ENCODE data around the gene CFAP61.
"Not testable (repeated sequence)": the region's sequence is repeated elsewhere in the genome, so short reads cannot be mapped to it uniquely, and the experiment has no call there.

The CFAP61 gene

GRCh38 chr20:20211274-20211987 is 159.1 kb downstream of the CFAP61 start:
- Histone ChIP-seq H3K36me3 (ENCODE audit: control insufficient read depth, insufficient read depth, low read length) (no peaks in the 10 kb centered on the region), H3K9me3 (ENCODE audit: control insufficient read depth, insufficient read depth, low read length) (no peaks in the 10 kb centered on the region), H3K4me1 (ENCODE audit: control insufficient read depth, insufficient read depth, low read length) (peaks cover 8% of the 10 kb centered on the region; the same call in 1 of the 2 replicates), H3K9ac (ENCODE audit: low read depth, low read length) (no peak overlapping the region), H3K4me3 (ENCODE audit: low read depth, low read length) (no peak overlapping the region), H3K27ac (ENCODE audit: low read depth, low read length) (no peak overlapping the region), H3K27me3 (ENCODE audit: control insufficient read depth, insufficient read depth, low read length) (no peaks in the 10 kb centered on the region)

- H3K36me3 ChIP-seq (ENCODE audit: control insufficient read depth, insufficient read depth, low read length) = no peaks in the 10 kb centered on the region
- H3K27me3 ChIP-seq (ENCODE audit: control insufficient read depth, insufficient read depth, low read length) = no peaks in the 10 kb centered on the region
- H3K27ac ChIP-seq (ENCODE audit: low read depth, low read length) = no peak overlapping the region
- H3K9ac ChIP-seq (ENCODE audit: low read depth, low read length) = no peak overlapping the region
- no peak overlapping the region for H3K4me3 ChIP-seq (ENCODE audit: low read depth, low read length)
- no peaks in the 10 kb centered on the region for H3K9me3 ChIP-seq (ENCODE audit: control insufficient read depth, insufficient read depth, low read length)
- peaks cover 11% of the 10 kb centered on the region for H3K4me1 ChIP-seq (ENCODE audit: control insufficient read depth, insufficient read depth, low read length)
Measured at GRCh38 chr20:20211988-20212518, 159.7 kb downstream of the CFAP61 start.

- Histone ChIP-seq H3K9ac (ENCODE audit: low read depth, low read length) (no peak overlapping the region), H3K27me3 (ENCODE audit: control insufficient read depth, insufficient read depth, low read length) (no peaks in the 10 kb centered on the region), H3K9me3 (ENCODE audit: control insufficient read depth, insufficient read depth, low read length) (no peaks in the 10 kb centered on the region), H3K36me3 (ENCODE audit: control insufficient read depth, insufficient read depth, low read length) (no peaks in the 10 kb centered on the region), H3K4me1 (ENCODE audit: control insufficient read depth, insufficient read depth, low read length) (peaks cover 15% of the 10 kb centered on the region), H3K27ac (ENCODE audit: low read depth, low read length) (no peak overlapping the region), H3K4me3 (ENCODE audit: low read depth, low read length) (no peak overlapping the region)
Measured at GRCh38 chr20:20212675-20213096, 160.4 kb downstream of the CFAP61 start.

- Histone ChIP-seq H3K27ac (ENCODE audit: low read depth, low read length) (no peak overlapping the region), H3K27me3 (ENCODE audit: control insufficient read depth, insufficient read depth, low read length) (no peaks in the 10 kb centered on the region), H3K4me1 (ENCODE audit: control insufficient read depth, insufficient read depth, low read length) (peaks cover 16% of the 10 kb centered on the region), H3K9me3 (ENCODE audit: control insufficient read depth, insufficient read depth, low read length) (peaks cover 2% of the 10 kb centered on the region; the same call in 1 of the 2 replicates), H3K4me3 (ENCODE audit: low read depth, low read length) (no peak overlapping the region), H3K36me3 (ENCODE audit: control insufficient read depth, insufficient read depth, low read length) (no peaks in the 10 kb centered on the region), H3K9ac (ENCODE audit: low read depth, low read length) (no peak overlapping the region)
Measured at GRCh38 chr20:20213526-20214121, 161.3 kb downstream of the CFAP61 start.

GRCh38 chr20:20214757-20215275 is 162.5 kb downstream of the CFAP61 start:
- no peak overlapping the region for H3K4me3 ChIP-seq (ENCODE audit: low read depth, low read length)
- H3K36me3 ChIP-seq (ENCODE audit: control insufficient read depth, insufficient read depth, low read length) = no peaks in the 10 kb centered on the region
- H3K9ac ChIP-seq (ENCODE audit: low read depth, low read length) = no peak overlapping the region
- H3K4me1 ChIP-seq (ENCODE audit: control insufficient read depth, insufficient read depth, low read length) = peaks cover 16% of the 10 kb centered on the region
- H3K27me3 ChIP-seq (ENCODE audit: control insufficient read depth, insufficient read depth, low read length) = no peaks in the 10 kb centered on the region
- no peak overlapping the region for H3K27ac ChIP-seq (ENCODE audit: low read depth, low read length)
- H3K9me3 ChIP-seq (ENCODE audit: control insufficient read depth, insufficient read depth, low read length) = peaks cover 2% of the 10 kb centered on the region; the same call in 1 of the 2 replicates

- Histone ChIP-seq H3K9me3 (ENCODE audit: control insufficient read depth, insufficient read depth, low read length) (peaks cover 2% of the 10 kb centered on the region; the same call in 1 of the 2 replicates), H3K27ac (ENCODE audit: low read depth, low read length) (no peak overlapping the region), H3K36me3 (ENCODE audit: control insufficient read depth, insufficient read depth, low read length) (no peaks in the 10 kb centered on the region), H3K4me1 (ENCODE audit: control insufficient read depth, insufficient read depth, low read length) (peaks cover 16% of the 10 kb centered on the region), H3K4me3 (ENCODE audit: low read depth, low read length) (no peak overlapping the region), H3K9ac (ENCODE audit: low read depth, low read length) (no peak overlapping the region), H3K27me3 (ENCODE audit: control insufficient read depth, insufficient read depth, low read length) (no peaks in the 10 kb centered on the region)
Measured at GRCh38 chr20:20215976-20216727, 163.8 kb downstream of the CFAP61 start.

- Histone ChIP-seq H3K4me1 (ENCODE audit: control insufficient read depth, insufficient read depth, low read length) (peaks cover 16% of the 10 kb centered on the region), H3K9ac (ENCODE audit: low read depth, low read length) (no peak overlapping the region), H3K27me3 (ENCODE audit: control insufficient read depth, insufficient read depth, low read length) (no peaks in the 10 kb centered on the region), H3K27ac (ENCODE audit: low read depth, low read length) (no peak overlapping the region), H3K9me3 (ENCODE audit: control insufficient read depth, insufficient read depth, low read length) (peaks cover 2% of the 10 kb centered on the region; the same call in 1 of the 2 replicates), H3K36me3 (ENCODE audit: control insufficient read depth, insufficient read depth, low read length) (no peaks in the 10 kb centered on the region), H3K4me3 (ENCODE audit: low read depth, low read length) (no peak overlapping the region)
Measured at GRCh38 chr20:20216941-20217340, 164.6 kb downstream of the CFAP61 start.

GRCh38 chr20:20217621-20218020 is 165.3 kb downstream of the CFAP61 start:
- Histone ChIP-seq H3K36me3 (ENCODE audit: control insufficient read depth, insufficient read depth, low read length) (no peaks in the 10 kb centered on the region), H3K4me1 (ENCODE audit: control insufficient read depth, insufficient read depth, low read length) (peaks cover 16% of the 10 kb centered on the region), H3K27ac (ENCODE audit: low read depth, low read length) (no peak overlapping the region), H3K9ac (ENCODE audit: low read depth, low read length) (no peak overlapping the region), H3K27me3 (ENCODE audit: control insufficient read depth, insufficient read depth, low read length) (no peaks in the 10 kb centered on the region), H3K9me3 (ENCODE audit: control insufficient read depth, insufficient read depth, low read length) (peaks cover 2% of the 10 kb centered on the region; the same call in 1 of the 2 replicates), H3K4me3 (ENCODE audit: low read depth, low read length) (no peak overlapping the region)

- H3K27me3 ChIP-seq (ENCODE audit: control insufficient read depth, insufficient read depth, low read length); H3K9me3 ChIP-seq (ENCODE audit: control insufficient read depth, insufficient read depth, low read length); H3K9ac ChIP-seq (ENCODE audit: low read depth, low read length); H3K27ac ChIP-seq (ENCODE audit: low read depth, low read length); H3K36me3 ChIP-seq (ENCODE audit: control insufficient read depth, insufficient read depth, low read length); H3K4me3 ChIP-seq (ENCODE audit: low read depth, low read length): not testable (repeated sequence)
- H3K4me1 ChIP-seq (ENCODE audit: control insufficient read depth, insufficient read depth, low read length) = peaks cover 16% of the 10 kb centered on the region
Measured at GRCh38 chr20:20218106-20218505, 165.8 kb downstream of the CFAP61 start.

GRCh38 chr20:20219016-20219415 is 166.7 kb downstream of the CFAP61 start:
- no peak overlapping the region for H3K27ac ChIP-seq (ENCODE audit: low read depth, low read length)
- peaks cover 2% of the 10 kb centered on the region; the same call in 1 of the 2 replicates for H3K9me3 ChIP-seq (ENCODE audit: control insufficient read depth, insufficient read depth, low read length)
- H3K9ac ChIP-seq (ENCODE audit: low read depth, low read length) = no peak overlapping the region
- peaks cover 16% of the 10 kb centered on the region for H3K4me1 ChIP-seq (ENCODE audit: control insufficient read depth, insufficient read depth, low read length)
- H3K4me3 ChIP-seq (ENCODE audit: low read depth, low read length) = no peak overlapping the region
- H3K36me3 ChIP-seq (ENCODE audit: control insufficient read depth, insufficient read depth, low read length) = no peaks in the 10 kb centered on the region
- no peaks in the 10 kb centered on the region for H3K27me3 ChIP-seq (ENCODE audit: control insufficient read depth, insufficient read depth, low read length)

Data from HUES48 (cell line).